Measurements from ENCODE around the gene EDRF1.

DNA sequence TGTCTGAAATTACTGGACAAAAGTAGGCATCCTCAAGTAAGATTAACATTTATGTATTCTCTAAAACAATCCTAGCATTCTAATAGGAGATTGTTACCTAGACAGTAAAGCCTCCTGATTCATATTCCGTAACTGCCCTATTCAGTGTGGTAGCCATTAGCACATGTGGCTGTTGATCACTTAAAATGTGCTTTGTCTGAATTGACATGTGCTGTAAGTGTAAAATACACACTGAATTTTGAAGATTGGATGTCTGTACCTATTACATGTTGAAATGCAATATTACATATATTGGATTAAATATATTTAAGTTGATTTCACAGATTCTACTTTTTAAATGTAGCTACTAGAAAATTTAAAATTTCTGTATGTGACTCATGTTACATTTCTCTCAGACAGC, 14.6 kb downstream of the EDRF1 start:
- no peak for TF ChIP-seq EGR1 (IDR thresholded peaks at IDR 0.05; ENCODE audit: borderline replicate concordance in 1 of 2, low read depth in 2 of 2, low read length in 2 of 2)
- TF ChIP-seq HDAC2 (IDR thresholded peaks at IDR 0.05): no peak
- TF ChIP-seq POLR2A (IDR thresholded peaks at IDR 0.05; ENCODE audit: low read depth, low read length): no peak
- TF ChIP-seq, protein P1, sequence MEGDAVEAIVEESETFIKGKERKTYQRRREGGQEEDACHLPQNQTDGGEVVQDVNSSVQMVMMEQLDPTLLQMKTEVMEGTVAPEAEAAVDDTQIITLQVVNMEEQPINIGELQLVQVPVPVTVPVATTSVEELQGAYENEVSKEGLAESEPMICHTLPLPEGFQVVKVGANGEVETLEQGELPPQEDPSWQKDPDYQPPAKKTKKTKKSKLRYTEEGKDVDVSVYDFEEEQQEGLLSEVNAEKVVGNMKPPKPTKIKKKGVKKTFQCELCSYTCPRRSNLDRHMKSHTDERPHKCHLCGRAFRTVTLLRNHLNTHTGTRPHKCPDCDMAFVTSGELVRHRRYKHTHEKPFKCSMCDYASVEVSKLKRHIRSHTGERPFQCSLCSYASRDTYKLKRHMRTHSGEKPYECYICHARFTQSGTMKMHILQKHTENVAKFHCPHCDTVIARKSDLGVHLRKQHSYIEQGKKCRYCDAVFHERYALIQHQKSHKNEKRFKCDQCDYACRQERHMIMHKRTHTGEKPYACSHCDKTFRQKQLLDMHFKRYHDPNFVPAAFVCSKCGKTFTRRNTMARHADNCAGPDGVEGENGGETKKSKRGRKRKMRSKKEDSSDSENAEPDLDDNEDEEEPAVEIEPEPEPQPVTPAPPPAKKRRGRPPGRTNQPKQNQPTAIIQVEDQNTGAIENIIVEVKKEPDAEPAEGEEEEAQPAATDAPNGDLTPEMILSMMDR (IDR thresholded peaks at IDR 0.05 in 2 of 3, conservative IDR thresholded peaks at IDR 0.05 in 1 of 3; ENCODE audit: control insufficient read depth in 2 of 3, extremely low read depth in 1 of 3, insufficient read depth in 1 of 3, low read depth in 3 of 3, low read length in 3 of 3): no peak

Data from GM12878 (cell line).